WTC11 (cell line): ENCODE results near the gene KIF14. TPM values are rescaled to one million over a fixed set of nuclear protein-coding genes. Genes with fewer than 3 reads are reported as not detected.

ENCODE experiments used
- ATAC-seq: fragments of 200-7000 bp; cut with Tn5 transposase; 2 replicates; pipeline ENCODE4 v1.10.0; 2021; ENCODE audit warnings: mild to moderate bottlenecking, moderate library complexity
- CTCF ChIA-PET: fragments of 300-600 bp; sonication (Branson Sonifier 250); formaldehyde crosslinking; loops from one replicate; lab custom pipeline; 2021; ENCODE audit warnings: antibody characterized with exemption; lab: Charles Lee
- POLR2A ChIA-PET: fragments of 350-600 bp; sonication (Branson Sonifier 250); formaldehyde crosslinking; loops from one replicate; lab custom pipeline; 2021; ENCODE audit warnings: antibody characterized with exemption; lab: Charles Lee
- DNase-seq: peaks from one replicate; pipeline ENCODE4 v3.0.0; 2021; ENCODE audit warnings: low spot score
- H3K27ac Mint-ChIP-seq: 2 replicates; pipeline ENCODE4 v1.8.0; 2021; ENCODE audit warnings: mixed read lengths
- H3K27me3 Mint-ChIP-seq: 2 replicates; pipeline ENCODE4 v1.8.0; 2021; ENCODE audit warnings: low read depth, mild to moderate bottlenecking, moderate library complexity, mixed read lengths
- H3K36me3 Mint-ChIP-seq: 2 replicates; pipeline ENCODE4 v1.8.0; 2021; ENCODE audit warnings: mixed read lengths
- H3K4me1 Mint-ChIP-seq: 2 replicates; pipeline ENCODE4 v1.8.0; 2022; ENCODE audit warnings: mixed read lengths
- H3K4me3 Mint-ChIP-seq: 2 replicates; pipeline ENCODE4 v1.8.0; 2021; ENCODE audit warnings: mild to moderate bottlenecking, moderate library complexity, mixed read lengths
- H3K9me3 Mint-ChIP-seq: 2 replicates; pipeline ENCODE4 v1.8.0; 2021; ENCODE audit warnings: mixed read lengths
- ELF4 ChIP-seq: sonication (generic); formaldehyde crosslinking; IDR thresholded peaks from 2 replicates; pipeline ENCODE4 v1.8.1; 2022; ENCODE audit warnings: low read depth, mild to moderate bottlenecking, moderate library complexity, missing genetic modification reagents
- GTF2I ChIP-seq: fragments of 250-450 bp; sonication (Bioruptor Pico); conservative IDR thresholded peaks from 2 replicates; pipeline ENCODE4 v1.4.0; 2021; ENCODE audit warnings: mild to moderate bottlenecking
- HMGA2 ChIP-seq: fragments of 250-450 bp; sonication (Bioruptor Pico); IDR thresholded peaks from 2 replicates; pipeline ENCODE4 v1.4.0; 2021; ENCODE audit warnings: mild to moderate bottlenecking, moderate library complexity
- KAT7 ChIP-seq: sonication (generic); formaldehyde crosslinking; IDR thresholded peaks from 2 replicates; pipeline ENCODE4 v1.8.1; 2023; ENCODE audit warnings: missing genetic modification reagents, mild to moderate bottlenecking, borderline replicate concordance
- NFYB ChIP-seq: sonication (generic); formaldehyde crosslinking; conservative IDR thresholded peaks from 2 replicates; pipeline ENCODE4 v1.8.0; 2022; ENCODE audit warnings: low read depth, missing genetic modification reagents
- SOX15 ChIP-seq: fragments of 250-450 bp; sonication (Bioruptor Pico); IDR thresholded peaks from 2 replicates; pipeline ENCODE4 v1.9.0; 2021; ENCODE audit warnings: mild to moderate bottlenecking
- ZNF317 ChIP-seq: sonication (generic); formaldehyde crosslinking; IDR thresholded peaks from 2 replicates; pipeline ENCODE4 v1.8.1; 2023; ENCODE audit warnings: low read depth, mild to moderate bottlenecking, moderate library complexity, missing genetic modification reagents, borderline replicate concordance
- ZNF671 ChIP-seq: fragments of 250-450 bp; sonication (Bioruptor Pico); IDR thresholded peaks from 2 replicates; pipeline ENCODE4 v1.8.0; 2021; ENCODE audit warnings: mild to moderate bottlenecking
- total RNA-seq: library from RNA; stranded (reverse); gene quantifications from 3 replicates; pipeline ENCODE4 v1.2.3, GENCODE V29; 2021
- TF ChIP-seq, protein P1 (sequence below): sonication (generic); formaldehyde crosslinking; IDR thresholded peaks from 2 replicates; pipeline ENCODE4 v1.8.1; 2023; ENCODE audit warnings: mild to moderate bottlenecking, missing genetic modification reagents, borderline replicate concordance
- TF ChIP-seq, protein P2 (sequence below): sonication (generic); formaldehyde crosslinking; IDR thresholded peaks from 2 replicates; pipeline ENCODE4 v1.8.1; 2023; ENCODE audit warnings: mild to moderate bottlenecking, moderate library complexity, missing genetic modification reagents
- TF ChIP-seq, protein P3 (sequence below): sonication (generic); formaldehyde crosslinking; IDR thresholded peaks from 2 replicates; pipeline ENCODE4 v1.8.0; 2022; ENCODE audit warnings: mild to moderate bottlenecking, missing genetic modification reagents
- TF ChIP-seq, protein P4 (sequence below): fragments of 250-450 bp; sonication (Bioruptor Pico); IDR thresholded peaks from 2 replicates; pipeline ENCODE4 v1.8.0; 2021; ENCODE audit warnings: mild to moderate bottlenecking
- TF ChIP-seq, protein P5 (sequence below): fragments of 250-450 bp; sonication (Bioruptor Pico); IDR thresholded peaks from 2 replicates; pipeline ENCODE4 v1.9.0; 2021; ENCODE audit warnings: mild to moderate bottlenecking
- TF ChIP-seq, protein P6 (sequence below): sonication (generic); formaldehyde crosslinking; IDR thresholded peaks from 2 replicates; pipeline ENCODE4 v1.8.1; 2022; ENCODE audit warnings: low read depth, mild to moderate bottlenecking, moderate library complexity, missing genetic modification reagents, borderline replicate concordance

Gene KIF14
- total RNA-seq, 1 experiment from 2014 or later = 24.4 TPM

DNA sequence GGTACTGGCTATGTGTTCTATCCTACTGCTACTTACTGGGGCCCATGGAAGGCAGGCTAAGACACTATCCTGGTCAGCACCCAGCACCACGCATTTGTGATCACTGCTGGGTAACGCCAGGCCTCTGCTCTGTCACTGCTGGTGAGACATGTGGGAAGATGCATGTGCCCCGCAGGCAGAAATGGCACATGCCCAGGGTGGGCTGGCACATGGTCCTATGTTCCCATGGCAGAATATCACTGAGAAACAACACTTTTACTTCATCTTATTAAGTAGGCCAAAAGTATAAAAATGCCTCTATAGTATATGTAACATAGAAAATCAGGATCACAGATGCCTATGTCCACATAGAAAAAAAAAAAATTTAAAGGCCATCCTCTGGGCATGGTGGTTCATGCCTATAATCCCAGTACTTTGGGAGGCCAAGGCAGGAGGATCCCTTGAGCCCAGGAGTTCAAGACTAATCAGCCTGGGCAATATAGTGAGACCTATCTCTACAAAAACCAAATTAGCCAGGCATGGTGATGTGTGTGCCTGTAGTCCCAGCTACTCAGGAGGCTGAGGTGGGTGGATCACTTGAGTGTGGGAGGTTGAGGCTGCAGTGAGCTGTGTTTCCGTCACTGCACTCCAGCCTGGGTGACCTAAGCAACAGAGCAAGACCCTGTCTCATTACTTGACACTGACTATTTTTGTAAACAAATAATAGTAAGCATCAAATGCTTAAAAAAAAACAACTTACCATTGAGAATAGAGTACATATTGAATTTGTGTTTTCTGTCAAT lies 37.7 kb upstream of the KIF14 start (continued):
- TF ChIP-seq, protein P1, sequence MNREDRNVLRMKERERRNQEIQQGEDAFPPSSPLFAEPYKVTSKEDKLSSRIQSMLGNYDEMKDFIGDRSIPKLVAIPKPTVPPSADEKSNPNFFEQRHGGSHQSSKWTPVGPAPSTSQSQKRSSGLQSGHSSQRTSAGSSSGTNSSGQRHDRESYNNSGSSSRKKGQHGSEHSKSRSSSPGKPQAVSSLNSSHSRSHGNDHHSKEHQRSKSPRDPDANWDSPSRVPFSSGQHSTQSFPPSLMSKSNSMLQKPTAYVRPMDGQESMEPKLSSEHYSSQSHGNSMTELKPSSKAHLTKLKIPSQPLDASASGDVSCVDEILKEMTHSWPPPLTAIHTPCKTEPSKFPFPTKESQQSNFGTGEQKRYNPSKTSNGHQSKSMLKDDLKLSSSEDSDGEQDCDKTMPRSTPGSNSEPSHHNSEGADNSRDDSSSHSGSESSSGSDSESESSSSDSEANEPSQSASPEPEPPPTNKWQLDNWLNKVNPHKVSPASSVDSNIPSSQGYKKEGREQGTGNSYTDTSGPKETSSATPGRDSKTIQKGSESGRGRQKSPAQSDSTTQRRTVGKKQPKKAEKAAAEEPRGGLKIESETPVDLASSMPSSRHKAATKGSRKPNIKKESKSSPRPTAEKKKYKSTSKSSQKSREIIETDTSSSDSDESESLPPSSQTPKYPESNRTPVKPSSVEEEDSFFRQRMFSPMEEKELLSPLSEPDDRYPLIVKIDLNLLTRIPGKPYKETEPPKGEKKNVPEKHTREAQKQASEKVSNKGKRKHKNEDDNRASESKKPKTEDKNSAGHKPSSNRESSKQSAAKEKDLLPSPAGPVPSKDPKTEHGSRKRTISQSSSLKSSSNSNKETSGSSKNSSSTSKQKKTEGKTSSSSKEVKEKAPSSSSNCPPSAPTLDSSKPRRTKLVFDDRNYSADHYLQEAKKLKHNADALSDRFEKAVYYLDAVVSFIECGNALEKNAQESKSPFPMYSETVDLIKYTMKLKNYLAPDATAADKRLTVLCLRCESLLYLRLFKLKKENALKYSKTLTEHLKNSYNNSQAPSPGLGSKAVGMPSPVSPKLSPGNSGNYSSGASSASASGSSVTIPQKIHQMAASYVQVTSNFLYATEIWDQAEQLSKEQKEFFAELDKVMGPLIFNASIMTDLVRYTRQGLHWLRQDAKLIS (CRISPR knock-in tag) = no peak
- TF ChIP-seq NFYB (CRISPR knock-in tag) = no peak
- TF ChIP-seq, protein P2, sequence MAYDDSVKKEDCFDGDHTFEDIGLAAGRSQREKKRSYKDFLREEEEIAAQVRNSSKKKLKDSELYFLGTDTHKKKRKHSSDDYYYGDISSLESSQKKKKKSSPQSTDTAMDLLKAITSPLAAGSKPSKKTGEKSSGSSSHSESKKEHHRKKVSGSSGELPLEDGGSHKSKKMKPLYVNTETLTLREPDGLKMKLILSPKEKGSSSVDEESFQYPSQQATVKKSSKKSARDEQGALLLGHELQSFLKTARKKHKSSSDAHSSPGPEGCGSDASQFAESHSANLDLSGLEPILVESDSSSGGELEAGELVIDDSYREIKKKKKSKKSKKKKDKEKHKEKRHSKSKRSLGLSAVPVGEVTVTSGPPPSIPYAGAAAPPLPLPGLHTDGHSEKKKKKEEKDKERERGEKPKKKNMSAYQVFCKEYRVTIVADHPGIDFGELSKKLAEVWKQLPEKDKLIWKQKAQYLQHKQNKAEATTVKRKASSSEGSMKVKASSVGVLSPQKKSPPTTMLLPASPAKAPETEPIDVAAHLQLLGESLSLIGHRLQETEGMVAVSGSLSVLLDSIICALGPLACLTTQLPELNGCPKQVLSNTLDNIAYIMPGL = no peak
- no peak for TF ChIP-seq GTF2I (CRISPR knock-in tag)
- TF ChIP-seq, protein P3, sequence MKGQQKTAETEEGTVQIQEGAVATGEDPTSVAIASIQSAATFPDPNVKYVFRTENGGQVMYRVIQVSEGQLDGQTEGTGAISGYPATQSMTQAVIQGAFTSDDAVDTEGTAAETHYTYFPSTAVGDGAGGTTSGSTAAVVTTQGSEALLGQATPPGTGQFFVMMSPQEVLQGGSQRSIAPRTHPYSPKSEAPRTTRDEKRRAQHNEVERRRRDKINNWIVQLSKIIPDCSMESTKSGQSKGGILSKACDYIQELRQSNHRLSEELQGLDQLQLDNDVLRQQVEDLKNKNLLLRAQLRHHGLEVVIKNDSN (CRISPR knock-in tag) = no peak

DNA sequence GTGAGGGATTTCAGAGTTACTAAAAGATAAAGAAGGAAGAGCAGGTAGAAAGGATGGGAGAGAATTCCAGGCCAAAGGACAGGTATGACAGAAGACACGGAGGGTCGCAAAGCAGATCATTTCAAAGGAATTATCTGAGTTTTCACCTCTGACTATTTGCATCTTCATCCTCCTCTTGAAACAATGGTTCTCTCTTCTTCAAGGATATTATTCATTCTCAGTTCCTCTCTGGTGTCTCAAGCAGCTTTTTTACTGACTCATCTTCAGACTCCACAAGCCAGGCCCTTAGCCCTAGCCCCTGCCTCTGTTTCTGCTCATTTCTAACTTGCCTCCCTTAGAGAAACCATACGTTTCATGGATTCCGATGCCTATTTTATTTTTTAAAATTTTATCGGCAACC lies 34.1 kb upstream of the KIF14 start:
- Mint-ChIP-seq H3K4me1 (peaks cover 12% of the 10 kb centered on the region), H3K9me3 (no peaks in the 10 kb centered on the region), H3K27ac (peak overlapping the region; percentile 65), H3K36me3 (peaks cover 38% of the 10 kb centered on the region), H3K27me3 (no peaks in the 10 kb centered on the region), H3K4me3 (no peak overlapping the region)
- DNase-seq (no peak), ATAC-seq (no peak)
- CTCF ChIA-PET = no interaction called here
- no peak for TF ChIP-seq KAT7 (CRISPR knock-in tag)
- POLR2A ChIA-PET = no interaction called here

DNA sequence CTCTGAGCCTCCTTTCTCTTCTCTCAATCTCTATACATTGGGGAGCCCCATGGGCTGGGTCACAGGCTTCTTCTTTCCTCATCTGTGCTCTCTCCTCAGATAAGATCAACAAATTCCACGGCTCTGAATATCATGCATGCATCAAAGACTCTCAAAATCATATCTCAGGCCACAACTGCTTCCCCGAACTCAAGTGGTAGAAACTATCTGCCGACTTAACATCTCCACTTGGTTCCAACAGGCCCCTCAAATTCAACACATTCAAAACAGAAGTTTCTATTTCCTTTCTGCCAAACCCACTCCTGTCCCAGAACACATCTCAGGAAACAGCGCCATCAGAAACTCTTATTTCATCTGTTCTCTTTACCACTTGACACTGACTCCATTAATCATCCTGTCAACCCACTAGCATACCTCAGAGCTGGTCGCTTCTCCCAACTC lies 32.5 kb upstream of the KIF14 start:
- Mint-ChIP-seq H3K27ac (no peak overlapping the region), H3K4me3 (no peak overlapping the region), H3K36me3 (peaks cover 38% of the 10 kb centered on the region), H3K4me1 (peaks cover 12% of the 10 kb centered on the region), H3K27me3 (no peaks in the 10 kb centered on the region), H3K9me3 (no peaks in the 10 kb centered on the region)
- CTCF ChIA-PET = no interaction called here
- no peak for TF ChIP-seq ELF4
- TF ChIP-seq, protein P4, sequence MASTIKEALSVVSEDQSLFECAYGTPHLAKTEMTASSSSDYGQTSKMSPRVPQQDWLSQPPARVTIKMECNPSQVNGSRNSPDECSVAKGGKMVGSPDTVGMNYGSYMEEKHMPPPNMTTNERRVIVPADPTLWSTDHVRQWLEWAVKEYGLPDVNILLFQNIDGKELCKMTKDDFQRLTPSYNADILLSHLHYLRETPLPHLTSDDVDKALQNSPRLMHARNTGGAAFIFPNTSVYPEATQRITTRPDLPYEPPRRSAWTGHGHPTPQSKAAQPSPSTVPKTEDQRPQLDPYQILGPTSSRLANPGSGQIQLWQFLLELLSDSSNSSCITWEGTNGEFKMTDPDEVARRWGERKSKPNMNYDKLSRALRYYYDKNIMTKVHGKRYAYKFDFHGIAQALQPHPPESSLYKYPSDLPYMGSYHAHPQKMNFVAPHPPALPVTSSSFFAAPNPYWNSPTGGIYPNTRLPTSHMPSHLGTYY = no peak
- no peak for TF ChIP-seq HMGA2 (CRISPR knock-in tag)
- no peak for TF ChIP-seq SOX15 (CRISPR knock-in tag)
- TF ChIP-seq, protein P5, sequence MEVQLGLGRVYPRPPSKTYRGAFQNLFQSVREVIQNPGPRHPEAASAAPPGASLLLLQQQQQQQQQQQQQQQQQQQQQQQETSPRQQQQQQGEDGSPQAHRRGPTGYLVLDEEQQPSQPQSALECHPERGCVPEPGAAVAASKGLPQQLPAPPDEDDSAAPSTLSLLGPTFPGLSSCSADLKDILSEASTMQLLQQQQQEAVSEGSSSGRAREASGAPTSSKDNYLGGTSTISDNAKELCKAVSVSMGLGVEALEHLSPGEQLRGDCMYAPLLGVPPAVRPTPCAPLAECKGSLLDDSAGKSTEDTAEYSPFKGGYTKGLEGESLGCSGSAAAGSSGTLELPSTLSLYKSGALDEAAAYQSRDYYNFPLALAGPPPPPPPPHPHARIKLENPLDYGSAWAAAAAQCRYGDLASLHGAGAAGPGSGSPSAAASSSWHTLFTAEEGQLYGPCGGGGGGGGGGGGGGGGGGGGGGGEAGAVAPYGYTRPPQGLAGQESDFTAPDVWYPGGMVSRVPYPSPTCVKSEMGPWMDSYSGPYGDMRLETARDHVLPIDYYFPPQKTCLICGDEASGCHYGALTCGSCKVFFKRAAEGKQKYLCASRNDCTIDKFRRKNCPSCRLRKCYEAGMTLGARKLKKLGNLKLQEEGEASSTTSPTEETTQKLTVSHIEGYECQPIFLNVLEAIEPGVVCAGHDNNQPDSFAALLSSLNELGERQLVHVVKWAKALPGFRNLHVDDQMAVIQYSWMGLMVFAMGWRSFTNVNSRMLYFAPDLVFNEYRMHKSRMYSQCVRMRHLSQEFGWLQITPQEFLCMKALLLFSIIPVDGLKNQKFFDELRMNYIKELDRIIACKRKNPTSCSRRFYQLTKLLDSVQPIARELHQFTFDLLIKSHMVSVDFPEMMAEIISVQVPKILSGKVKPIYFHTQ (CRISPR knock-in tag) = no peak
- TF ChIP-seq ZNF671 (CRISPR knock-in tag) = no peak
- TF ChIP-seq ZNF317 = no peak
- TF ChIP-seq, protein P6, sequence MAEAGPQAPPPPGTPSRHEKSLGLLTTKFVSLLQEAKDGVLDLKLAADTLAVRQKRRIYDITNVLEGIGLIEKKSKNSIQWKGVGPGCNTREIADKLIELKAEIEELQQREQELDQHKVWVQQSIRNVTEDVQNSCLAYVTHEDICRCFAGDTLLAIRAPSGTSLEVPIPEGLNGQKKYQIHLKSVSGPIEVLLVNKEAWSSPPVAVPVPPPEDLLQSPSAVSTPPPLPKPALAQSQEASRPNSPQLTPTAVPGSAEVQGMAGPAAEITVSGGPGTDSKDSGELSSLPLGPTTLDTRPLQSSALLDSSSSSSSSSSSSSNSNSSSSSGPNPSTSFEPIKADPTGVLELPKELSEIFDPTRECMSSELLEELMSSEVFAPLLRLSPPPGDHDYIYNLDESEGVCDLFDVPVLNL (CRISPR knock-in tag) = no peak
- ATAC-seq = no peak
- POLR2A ChIA-PET = no interaction called here
- no peak for DNase-seq
